MCF 10A (cell line): ENCODE measurements around the gene HES2. TPM values are rescaled to one million over a fixed set of nuclear protein-coding genes. Genes with fewer than 3 reads are reported as not detected.
A peak's percentile ranks its signal among the peaks of the same experiment; 100 is the strongest.
"Not testable (repeated sequence)": the region's sequence is repeated elsewhere in the genome, so short reads cannot be mapped to it uniquely, and the experiment has no call there.

ENCODE experiments used
- BruUV-seq: library from RNA; stranded (reverse); fragments of 400-500 nt; replicated peaks from 2 replicates; lab custom pipeline; 2021; lab: Mats Ljungman, UMichigan
- CTCF ChIA-PET: fragments of 300-600 bp; sonication (Branson Sonifier 250); formaldehyde crosslinking; extraction: SDS; loops from one replicate; lab custom pipeline; 2021; ENCODE audit warnings: antibody characterized with exemption, inconsistent platforms; lab: Yijun Ruan, JAX
- POLR2A ChIA-PET: fragments of 300-600, 350-650 bp; sonication (Branson Sonifier 250); formaldehyde crosslinking; extraction: SDS; loops from one replicate; lab custom pipeline; 2020; ENCODE audit warnings: antibody characterized with exemption, inconsistent platforms; lab: Yijun Ruan, JAX
- DNase-seq: peaks from one replicate; pipeline ENCODE4 v3.0.0-alpha.2; 2018; ENCODE audit not compliant: unreplicated experiment
- H3K27ac Mint-ChIP-seq: one replicate; pipeline ENCODE4 v1.8.0; 2022; ENCODE audit warnings: mild to moderate bottlenecking, low read depth, mixed read lengths; ENCODE audit not compliant: unreplicated experiment
- H3K27me3 Mint-ChIP-seq: one replicate; pipeline ENCODE4 v1.8.0; 2022; ENCODE audit warnings: mixed read lengths; ENCODE audit not compliant: insufficient read depth, unreplicated experiment
- H3K36me3 Mint-ChIP-seq: one replicate; pipeline ENCODE4 v1.8.0; 2022; ENCODE audit warnings: mild to moderate bottlenecking, moderate library complexity, mixed read lengths; ENCODE audit not compliant: insufficient read depth, unreplicated experiment
- H3K4me1 Mint-ChIP-seq: one replicate; pipeline ENCODE4 v1.8.0; 2022; ENCODE audit warnings: mixed read lengths; ENCODE audit not compliant: insufficient read depth, unreplicated experiment
- H3K4me3 Mint-ChIP-seq: one replicate; pipeline ENCODE4 v1.8.0; 2022; ENCODE audit warnings: mild to moderate bottlenecking, moderate library complexity, mixed read lengths; ENCODE audit not compliant: unreplicated experiment
- H3K9me3 Mint-ChIP-seq: one replicate; pipeline ENCODE4 v1.8.0; 2022; ENCODE audit warnings: mixed read lengths; ENCODE audit not compliant: unreplicated experiment
- intact Hi-C: fragments of 100-400 bp; cut with micrococcal nuclease; formaldehyde crosslinking; loops from 2 replicates; pipeline ENCODE4 v1.14.1; 2022
- total RNA-seq: library from RNA; stranded (reverse); gene quantifications from 2 replicates; pipeline ENCODE4 v1.2.3, GENCODE V29; 2022
- TF ChIP-seq, protein P1 (sequence below): fragments of 200-600 bp; IDR thresholded peaks from one replicate; pipeline ENCODE4 v1.8.0; 2022; ENCODE audit warnings: antibody characterized with exemption, mild to moderate bottlenecking; ENCODE audit not compliant: unreplicated experiment

The HES2 gene
- total RNA-seq, 1 experiment from 2014 or later: 7.6 TPM

- ChIA-PET CTCF (no interaction called here), POLR2A (no interaction called here)
- BruUV-seq: no TSS peak
- Mint-ChIP-seq H3K4me1 (no peaks in the 10 kb centered on the region), H3K9me3 (no peaks in the 10 kb centered on the region), H3K27me3 (peaks cover 39% of the 10 kb centered on the region), H3K36me3 (no peaks in the 10 kb centered on the region), H3K4me3 (no peak overlapping the region), H3K27ac (no peak overlapping the region)
- no peak for DNase-seq
- TF ChIP-seq, protein P1, sequence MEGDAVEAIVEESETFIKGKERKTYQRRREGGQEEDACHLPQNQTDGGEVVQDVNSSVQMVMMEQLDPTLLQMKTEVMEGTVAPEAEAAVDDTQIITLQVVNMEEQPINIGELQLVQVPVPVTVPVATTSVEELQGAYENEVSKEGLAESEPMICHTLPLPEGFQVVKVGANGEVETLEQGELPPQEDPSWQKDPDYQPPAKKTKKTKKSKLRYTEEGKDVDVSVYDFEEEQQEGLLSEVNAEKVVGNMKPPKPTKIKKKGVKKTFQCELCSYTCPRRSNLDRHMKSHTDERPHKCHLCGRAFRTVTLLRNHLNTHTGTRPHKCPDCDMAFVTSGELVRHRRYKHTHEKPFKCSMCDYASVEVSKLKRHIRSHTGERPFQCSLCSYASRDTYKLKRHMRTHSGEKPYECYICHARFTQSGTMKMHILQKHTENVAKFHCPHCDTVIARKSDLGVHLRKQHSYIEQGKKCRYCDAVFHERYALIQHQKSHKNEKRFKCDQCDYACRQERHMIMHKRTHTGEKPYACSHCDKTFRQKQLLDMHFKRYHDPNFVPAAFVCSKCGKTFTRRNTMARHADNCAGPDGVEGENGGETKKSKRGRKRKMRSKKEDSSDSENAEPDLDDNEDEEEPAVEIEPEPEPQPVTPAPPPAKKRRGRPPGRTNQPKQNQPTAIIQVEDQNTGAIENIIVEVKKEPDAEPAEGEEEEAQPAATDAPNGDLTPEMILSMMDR: no peak
- intact Hi-C loops: no loop called here
These were observed 31.2 kb upstream of the HES2 start for GRCh38 chr1:6450943-6451373.

- H3K9me3 Mint-ChIP-seq, intact Hi-C loops, H3K4me3 Mint-ChIP-seq, POLR2A ChIA-PET, DNase-seq, CTCF ChIA-PET, H3K27ac Mint-ChIP-seq, H3K36me3 Mint-ChIP-seq, BruUV-seq, H3K4me1 Mint-ChIP-seq: not testable (repeated sequence)
- peaks cover 39% of the 10 kb centered on the region for H3K27me3 Mint-ChIP-seq
These were observed 30.8 kb upstream of the HES2 start for GRCh38 chr1:6450486-6450885.

GRCh38 chr1:6450005-6450450 is 30.3 kb upstream of the HES2 start:
- no peak overlapping the region for H3K4me3 Mint-ChIP-seq
- H3K27me3 Mint-ChIP-seq: peaks cover 39% of the 10 kb centered on the region
- CTCF ChIA-PET: interaction anchor here (0.8 to 1.4 kb wide), 2 partner anchors 12 to 36 kb away, joined by 3 read pairs; no protein-coding TSS in a partner anchor
- intact Hi-C loops: no loop called here
- no peak overlapping the region for H3K27ac Mint-ChIP-seq
- DNase-seq: no peak
- no peaks in the 10 kb centered on the region for H3K36me3 Mint-ChIP-seq
- TF ChIP-seq, protein P1: no peak
- peaks cover 1% of the 10 kb centered on the region for H3K4me1 Mint-ChIP-seq
- BruUV-seq: no TSS peak
- POLR2A ChIA-PET: no interaction called here
- no peaks in the 10 kb centered on the region for H3K9me3 Mint-ChIP-seq

DNA sequence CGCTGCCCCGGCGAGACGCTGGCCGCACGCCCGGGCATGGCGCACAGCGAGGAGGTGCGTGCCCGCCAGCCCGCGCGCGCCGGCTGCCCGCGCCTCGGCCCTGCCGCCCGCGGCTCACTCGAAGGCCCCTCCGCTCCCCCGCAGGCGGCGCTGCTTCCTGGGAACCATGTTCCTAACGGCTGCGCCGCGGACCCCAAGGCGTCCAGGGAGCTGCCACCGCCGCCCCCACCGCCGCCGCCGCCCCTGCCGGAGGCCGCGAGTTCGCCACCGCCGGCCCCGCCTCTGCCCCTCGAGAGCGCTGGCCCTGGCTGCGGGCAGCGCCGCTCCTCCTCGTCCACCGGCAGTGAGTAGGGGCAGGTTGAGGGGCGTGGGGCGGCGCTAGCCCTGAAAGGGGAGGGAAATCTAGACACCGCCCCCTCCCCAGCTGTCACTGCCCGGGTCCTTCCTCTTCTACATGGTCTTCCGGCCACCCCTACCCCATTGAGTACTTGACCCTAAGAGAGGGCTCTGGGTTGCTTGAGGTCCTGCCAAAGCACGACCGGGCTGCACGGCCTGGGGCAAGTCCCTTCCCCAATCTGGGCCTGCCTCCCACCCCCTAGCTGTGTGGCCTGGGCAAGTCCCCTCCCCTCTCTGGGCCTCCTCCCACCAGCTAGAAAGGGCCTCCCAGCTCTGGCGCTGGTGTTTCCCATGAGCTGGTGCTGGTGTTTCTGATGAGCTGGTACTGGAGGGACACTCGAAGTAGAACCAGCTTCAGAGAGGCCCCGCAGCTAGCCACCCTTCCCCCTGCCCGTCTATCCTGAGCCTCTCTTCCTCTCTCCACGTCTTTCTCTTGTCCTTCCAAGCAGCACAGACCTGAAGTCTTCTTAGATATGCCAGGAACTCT is 29.3 kb upstream of the HES2 start:
- BruUV-seq: no TSS peak
- TF ChIP-seq, protein P1: no peak
- peak overlapping the region; percentile 4 for H3K4me3 Mint-ChIP-seq
- no peak overlapping the region for H3K27ac Mint-ChIP-seq
- POLR2A ChIA-PET: interaction anchor here (1.2 kb wide), 1 partner anchor 9 kb away, joined by 3 read pairs; no protein-coding TSS in a partner anchor
- DNase-seq: peak; percentile 24
- intact Hi-C loops: no loop called here
- peaks cover 37% of the 10 kb centered on the region for H3K27me3 Mint-ChIP-seq
- H3K4me1 Mint-ChIP-seq: peaks cover 5% of the 10 kb centered on the region
- no peaks in the 10 kb centered on the region for H3K36me3 Mint-ChIP-seq
- H3K9me3 Mint-ChIP-seq: no peaks in the 10 kb centered on the region
- CTCF ChIA-PET: interaction anchor here (0.6 to 1.5 kb wide), 7 partner anchors 11 to 1646 kb away, joined by 3 to 4 read pairs (median 3); no protein-coding TSS in a partner anchor
